ENCODE results near the gene C2orf76.

- TF ChIP-seq BACH2 (CRISPR knock-in tag; IDR thresholded peaks at IDR 0.05; ENCODE audit: borderline replicate concordance) (no peak), ZNF565 (CRISPR knock-in tag; conservative IDR thresholded peaks at IDR 0.05; ENCODE audit: low read depth) (no peak), ZC3H10 (CRISPR knock-in tag; IDR thresholded peaks at IDR 0.05) (no peak), ARNTL (CRISPR knock-in tag; IDR thresholded peaks at IDR 0.05; ENCODE audit: borderline replicate concordance, low read depth) (no peak), OSR1 (CRISPR knock-in tag; IDR thresholded peaks at IDR 0.05) (no peak)
Measured at GRCh38 chr2:119364798-119365197, 1.8 kb downstream of the C2orf76 start.
